ENCODE results near the gene CHEK2.

GRCh38 chr22:28734393-28734792 is 7.2 kb downstream of the CHEK2 start:
- TF ChIP-seq POLR2A (IDR thresholded peaks at IDR 0.05; ENCODE audit: low read depth, low read length) (no peak), POLR2AphosphoS5 (IDR thresholded peaks at IDR 0.05; ENCODE audit: low read depth, low read length) (no peak), TAF1 (IDR thresholded peaks at IDR 0.05; ENCODE audit: low read depth, low read length) (no peak), POU2F2 (IDR thresholded peaks at IDR 0.05; ENCODE audit: low read depth, low read length) (no peak)

Data from GM12891 (cell line).